GM12864 (cell line): ENCODE results near the gene CILP2.

Experiments
- DNase-seq: peaks from one replicate; pipeline ENCODE4 v3.0.0-alpha.2; 2011; ENCODE audit warnings: low read depth
- H3K4me3 ChIP-seq: 2 replicates; pipeline ENCODE4 v1.5.1; 2011; ENCODE audit warnings: mild to moderate bottlenecking, low read depth, low read length, control low read depth
- TF ChIP-seq, protein P1 (sequence below): IDR thresholded peaks from 2 replicates; pipeline ENCODE4 v1.5.1; 2011; ENCODE audit warnings: low read depth, mild to moderate bottlenecking, moderate library complexity, low read length, control low read depth, inconsistent platforms; ENCODE audit errors: missing control alignments

The CILP2 gene

GRCh38 chr19:19552798-19553197 lies 14.7 kb downstream of the CILP2 start:
- DNase-seq: no peak
- TF ChIP-seq, protein P1, sequence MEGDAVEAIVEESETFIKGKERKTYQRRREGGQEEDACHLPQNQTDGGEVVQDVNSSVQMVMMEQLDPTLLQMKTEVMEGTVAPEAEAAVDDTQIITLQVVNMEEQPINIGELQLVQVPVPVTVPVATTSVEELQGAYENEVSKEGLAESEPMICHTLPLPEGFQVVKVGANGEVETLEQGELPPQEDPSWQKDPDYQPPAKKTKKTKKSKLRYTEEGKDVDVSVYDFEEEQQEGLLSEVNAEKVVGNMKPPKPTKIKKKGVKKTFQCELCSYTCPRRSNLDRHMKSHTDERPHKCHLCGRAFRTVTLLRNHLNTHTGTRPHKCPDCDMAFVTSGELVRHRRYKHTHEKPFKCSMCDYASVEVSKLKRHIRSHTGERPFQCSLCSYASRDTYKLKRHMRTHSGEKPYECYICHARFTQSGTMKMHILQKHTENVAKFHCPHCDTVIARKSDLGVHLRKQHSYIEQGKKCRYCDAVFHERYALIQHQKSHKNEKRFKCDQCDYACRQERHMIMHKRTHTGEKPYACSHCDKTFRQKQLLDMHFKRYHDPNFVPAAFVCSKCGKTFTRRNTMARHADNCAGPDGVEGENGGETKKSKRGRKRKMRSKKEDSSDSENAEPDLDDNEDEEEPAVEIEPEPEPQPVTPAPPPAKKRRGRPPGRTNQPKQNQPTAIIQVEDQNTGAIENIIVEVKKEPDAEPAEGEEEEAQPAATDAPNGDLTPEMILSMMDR: peak; percentile 89
- H3K4me3 ChIP-seq: no peak overlapping the region

DNA sequence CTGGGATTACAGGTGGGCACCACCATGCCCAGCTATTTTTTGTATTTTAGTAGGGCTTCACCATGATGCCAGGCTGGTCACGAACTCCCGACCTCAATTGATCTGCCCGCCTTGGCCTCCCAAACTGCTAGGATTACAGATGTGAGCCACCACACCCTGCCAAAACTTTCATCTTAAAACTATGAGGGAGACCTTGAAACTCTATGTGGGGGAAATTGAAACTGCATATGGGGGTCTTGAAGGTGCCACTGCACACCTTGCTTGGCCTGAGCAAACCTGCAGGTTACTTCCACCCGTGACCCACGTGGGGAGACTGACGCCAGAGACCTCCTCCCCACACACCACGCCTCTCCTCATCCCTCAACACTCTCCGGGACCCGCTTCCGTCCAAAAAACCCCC lies 15.6 kb downstream of the CILP2 start:
- DNase-seq: no peak
- H3K4me3 ChIP-seq: no peak overlapping the region
- TF ChIP-seq, protein P1: no peak

GRCh38 chr19:19554074-19555023 lies 16.3 kb downstream of the CILP2 start:
- DNase-seq: no peak
- TF ChIP-seq, protein P1: peak; percentile 85
- H3K4me3 ChIP-seq: no peak overlapping the region

GRCh38 chr19:19558055-19558454 lies 20.0 kb downstream of the CILP2 start:
- no peak overlapping the region for H3K4me3 ChIP-seq
- TF ChIP-seq, protein P1: no peak
- no peak for DNase-seq

DNA sequence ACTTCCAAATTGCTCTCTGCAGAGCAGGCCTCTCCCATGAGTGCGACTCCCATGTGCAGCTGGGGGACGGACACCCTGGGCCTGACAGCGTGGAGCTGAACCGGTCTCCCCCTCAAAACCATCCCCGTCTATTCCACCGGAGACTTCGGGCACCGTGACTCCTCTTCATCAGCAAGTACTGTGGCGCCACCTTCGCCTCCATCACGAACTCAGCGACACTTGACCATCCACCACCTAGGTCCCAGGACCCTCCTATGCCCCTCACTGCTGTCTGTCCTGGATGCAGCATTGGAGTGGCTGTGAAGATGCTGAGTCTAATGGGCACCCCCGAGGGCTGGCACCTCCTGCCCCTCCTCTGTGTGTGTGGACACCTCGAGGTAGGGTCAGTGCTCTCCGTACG lies 20.6 kb downstream of the CILP2 start:
- DNase-seq: no peak
- H3K4me3 ChIP-seq: no peak overlapping the region
- TF ChIP-seq, protein P1: no peak

DNA sequence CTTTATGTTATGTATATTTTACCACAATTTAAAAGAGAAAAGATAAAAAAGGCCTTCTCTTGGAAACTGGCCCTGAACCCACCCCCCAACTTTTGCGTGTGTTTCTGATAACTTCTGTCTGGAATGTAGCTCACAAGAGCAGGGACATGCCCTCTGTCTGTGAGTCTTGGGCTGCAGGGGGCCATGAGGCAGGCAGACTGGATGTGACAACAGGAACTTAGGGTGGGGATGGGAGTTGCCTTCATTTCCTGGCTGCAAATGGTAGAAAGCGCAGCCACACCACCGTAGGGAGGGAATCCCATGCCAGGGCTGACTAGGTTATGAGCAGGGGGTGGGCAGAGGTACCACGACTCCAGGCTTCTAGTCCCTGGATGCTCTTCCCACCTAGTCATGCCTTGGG lies 21.9 kb downstream of the CILP2 start:
- no peak overlapping the region for H3K4me3 ChIP-seq
- no peak for DNase-seq
- TF ChIP-seq, protein P1: no peak
